ENCODE measurements around the gene KCNK13.

KCNK13 gene

DNA sequence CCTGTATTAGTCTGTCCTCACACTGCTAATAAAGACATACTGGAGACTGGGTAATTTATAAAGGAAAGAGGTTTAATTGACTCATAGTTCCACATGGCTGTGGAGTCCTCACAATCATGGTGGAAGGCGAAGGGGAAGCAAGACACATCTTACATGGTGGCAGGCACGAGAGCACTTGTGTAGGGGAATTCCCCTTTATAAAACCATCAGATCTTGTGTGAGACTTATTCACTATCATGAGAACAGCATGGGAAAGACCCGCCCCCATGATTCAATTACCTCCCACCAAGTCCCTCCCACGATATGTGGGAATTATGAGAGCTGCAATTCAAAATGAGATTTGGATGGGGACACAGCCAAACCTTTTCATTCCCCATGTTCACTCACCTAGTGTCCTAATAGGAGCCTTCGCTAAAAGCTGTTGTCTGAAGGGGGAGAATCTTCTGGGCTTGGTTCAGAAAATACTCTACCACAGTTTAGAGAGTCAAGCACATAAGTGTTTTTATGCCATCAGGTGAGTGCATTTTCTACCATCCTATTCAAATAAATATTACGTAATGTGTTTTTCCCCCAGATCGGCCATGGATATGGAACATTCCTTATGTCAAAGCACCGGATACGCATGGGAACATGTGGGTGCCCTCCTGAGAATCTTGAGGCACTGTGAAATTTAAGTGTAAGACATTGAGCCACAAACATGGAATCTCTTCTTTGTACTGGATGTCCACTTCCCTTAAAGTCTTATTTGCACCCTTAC, 19.1 kb upstream of the KCNK13 start:
- Histone ChIP-seq H3K27ac (no peak overlapping the region), H3K36me3 (replicated peaks) (peaks cover 22% of the 10 kb centered on the region), H3K4me3 (ENCODE audit: low read depth, low read length) (no peak overlapping the region), H3K27me3 (replicated peaks) (no peaks in the 10 kb centered on the region)
- no peak for DNase-seq
- in situ Hi-C loops (cut with HindIII; ENCODE audit: low pct_ligation_motif_present, low sequenced_read_pairs): no loop called here
- TF ChIP-seq, protein P1, sequence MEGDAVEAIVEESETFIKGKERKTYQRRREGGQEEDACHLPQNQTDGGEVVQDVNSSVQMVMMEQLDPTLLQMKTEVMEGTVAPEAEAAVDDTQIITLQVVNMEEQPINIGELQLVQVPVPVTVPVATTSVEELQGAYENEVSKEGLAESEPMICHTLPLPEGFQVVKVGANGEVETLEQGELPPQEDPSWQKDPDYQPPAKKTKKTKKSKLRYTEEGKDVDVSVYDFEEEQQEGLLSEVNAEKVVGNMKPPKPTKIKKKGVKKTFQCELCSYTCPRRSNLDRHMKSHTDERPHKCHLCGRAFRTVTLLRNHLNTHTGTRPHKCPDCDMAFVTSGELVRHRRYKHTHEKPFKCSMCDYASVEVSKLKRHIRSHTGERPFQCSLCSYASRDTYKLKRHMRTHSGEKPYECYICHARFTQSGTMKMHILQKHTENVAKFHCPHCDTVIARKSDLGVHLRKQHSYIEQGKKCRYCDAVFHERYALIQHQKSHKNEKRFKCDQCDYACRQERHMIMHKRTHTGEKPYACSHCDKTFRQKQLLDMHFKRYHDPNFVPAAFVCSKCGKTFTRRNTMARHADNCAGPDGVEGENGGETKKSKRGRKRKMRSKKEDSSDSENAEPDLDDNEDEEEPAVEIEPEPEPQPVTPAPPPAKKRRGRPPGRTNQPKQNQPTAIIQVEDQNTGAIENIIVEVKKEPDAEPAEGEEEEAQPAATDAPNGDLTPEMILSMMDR (IDR thresholded peaks at IDR 0.05; ENCODE audit: low read depth, low read length, missing control alignments): no peak

DNA sequence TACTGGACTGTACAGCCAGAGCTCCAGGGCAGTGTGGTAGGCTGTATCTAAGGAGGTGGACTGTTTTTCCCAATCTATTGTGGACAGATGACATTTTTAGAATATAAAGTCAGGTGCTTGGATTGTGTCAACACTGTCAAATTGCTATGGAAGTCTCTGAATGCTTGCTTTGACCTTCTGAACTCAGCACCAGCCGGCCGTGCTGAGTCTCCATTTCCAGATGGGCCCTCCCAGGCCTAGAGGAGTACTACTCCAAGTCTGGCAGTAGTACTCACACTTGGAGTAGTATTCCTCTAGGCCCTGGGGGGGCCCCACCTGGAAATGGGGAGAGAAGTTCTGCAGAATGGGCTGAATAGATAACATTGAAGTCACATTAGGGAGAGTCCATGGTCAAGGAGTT, 16.2 kb upstream of the KCNK13 start:
- Histone ChIP-seq H3K27ac (no peak overlapping the region), H3K36me3 (replicated peaks) (peaks cover 20% of the 10 kb centered on the region), H3K27me3 (replicated peaks) (no peaks in the 10 kb centered on the region), H3K4me3 (ENCODE audit: low read depth, low read length) (no peak overlapping the region)
- TF ChIP-seq, protein P1 (IDR thresholded peaks at IDR 0.05; ENCODE audit: low read depth, low read length, missing control alignments): no peak
- in situ Hi-C loops (cut with HindIII; ENCODE audit: low pct_ligation_motif_present, low sequenced_read_pairs): no loop called here
- DNase-seq: no peak

DNA sequence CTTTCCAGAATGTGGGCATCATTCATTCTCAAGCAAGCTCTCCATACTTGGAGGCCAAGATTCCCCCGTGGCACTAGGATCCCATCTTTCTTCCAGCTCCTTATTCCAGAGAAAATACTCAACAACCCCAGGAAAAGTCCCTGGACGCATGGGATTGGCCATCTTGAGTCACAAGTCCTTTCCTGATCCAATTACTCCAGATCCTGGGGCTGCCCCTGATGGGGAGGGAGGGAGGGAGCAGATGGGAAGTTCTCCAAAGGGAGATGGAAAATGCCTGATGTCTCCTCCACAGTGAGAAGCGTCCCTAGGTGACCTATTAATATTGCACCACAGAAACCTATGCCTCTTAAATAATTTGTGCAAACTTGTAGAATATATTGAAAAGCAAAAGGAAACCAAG, 12.4 kb upstream of the KCNK13 start:
- Histone ChIP-seq H3K27ac (no peak overlapping the region), H3K27me3 (replicated peaks) (no peaks in the 10 kb centered on the region), H3K4me3 (ENCODE audit: low read depth, low read length) (no peak overlapping the region), H3K36me3 (replicated peaks) (peaks cover 8% of the 10 kb centered on the region)
- in situ Hi-C loops (cut with HindIII; ENCODE audit: low pct_ligation_motif_present, low sequenced_read_pairs): no loop called here
- DNase-seq: no peak
- TF ChIP-seq, protein P1 (IDR thresholded peaks at IDR 0.05; ENCODE audit: low read depth, low read length, missing control alignments): no peak

DNA sequence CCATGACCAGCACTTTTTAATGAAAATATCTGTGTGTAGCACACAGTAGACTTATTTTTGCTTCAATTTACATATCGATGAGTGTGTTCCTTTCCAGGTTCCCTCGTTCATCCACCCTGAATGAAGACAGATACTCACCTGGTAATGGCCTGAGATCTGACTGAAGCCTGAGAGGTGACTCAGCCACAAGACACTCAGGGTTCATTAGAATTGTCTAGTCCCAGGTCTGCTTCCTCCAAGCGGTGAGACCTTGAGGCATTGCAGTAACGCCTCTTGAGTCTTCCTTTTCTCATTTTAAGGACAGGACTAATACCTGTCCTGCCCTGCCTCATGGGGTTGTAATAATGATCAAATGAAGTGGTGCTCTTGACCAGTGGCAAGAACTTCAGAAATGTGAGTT, 11.5 kb upstream of the KCNK13 start:
- in situ Hi-C loops (cut with HindIII; ENCODE audit: low pct_ligation_motif_present, low sequenced_read_pairs): no loop called here

DNA sequence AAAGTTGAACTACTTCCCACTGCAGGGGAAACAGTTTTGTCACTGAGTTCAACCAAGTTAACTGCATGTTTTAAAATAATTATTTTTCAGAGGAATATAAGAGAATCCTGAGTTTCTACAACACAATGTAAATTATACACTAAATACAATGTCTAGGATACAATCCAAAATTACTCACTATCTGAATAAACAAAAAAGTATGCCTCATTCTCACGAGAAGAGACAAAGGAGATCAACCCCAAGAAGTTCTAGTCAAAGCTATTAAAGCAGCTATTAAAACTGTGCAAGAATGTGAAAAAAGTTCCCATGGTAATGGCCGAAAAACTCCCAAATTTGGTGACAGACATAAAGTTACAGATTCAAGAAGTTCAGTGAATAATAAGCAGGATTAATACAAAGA, 8.8 kb upstream of the KCNK13 start:
- no peak overlapping the region for H3K4me3 ChIP-seq (ENCODE audit: low read depth, low read length)
- no peak for DNase-seq
- H3K36me3 ChIP-seq (replicated peaks): no peaks in the 10 kb centered on the region
- H3K27me3 ChIP-seq (replicated peaks): no peaks in the 10 kb centered on the region
- in situ Hi-C loops (cut with HindIII; ENCODE audit: low pct_ligation_motif_present, low sequenced_read_pairs): no loop called here
- TF ChIP-seq, protein P1 (IDR thresholded peaks at IDR 0.05; ENCODE audit: low read depth, low read length, missing control alignments): no peak
- H3K27ac ChIP-seq: no peak overlapping the region

More for the DNA sequence above, 11.5 kb upstream of the KCNK13 start:
- DNase-seq: no peak
- no peak overlapping the region for H3K27ac ChIP-seq
- TF ChIP-seq, protein P1 (IDR thresholded peaks at IDR 0.05; ENCODE audit: low read depth, low read length, missing control alignments): no peak
- H3K27me3 ChIP-seq (replicated peaks): no peaks in the 10 kb centered on the region
- peaks cover 1% of the 10 kb centered on the region for H3K36me3 ChIP-seq (replicated peaks)
- H3K4me3 ChIP-seq (ENCODE audit: low read depth, low read length): no peak overlapping the region

DNA sequence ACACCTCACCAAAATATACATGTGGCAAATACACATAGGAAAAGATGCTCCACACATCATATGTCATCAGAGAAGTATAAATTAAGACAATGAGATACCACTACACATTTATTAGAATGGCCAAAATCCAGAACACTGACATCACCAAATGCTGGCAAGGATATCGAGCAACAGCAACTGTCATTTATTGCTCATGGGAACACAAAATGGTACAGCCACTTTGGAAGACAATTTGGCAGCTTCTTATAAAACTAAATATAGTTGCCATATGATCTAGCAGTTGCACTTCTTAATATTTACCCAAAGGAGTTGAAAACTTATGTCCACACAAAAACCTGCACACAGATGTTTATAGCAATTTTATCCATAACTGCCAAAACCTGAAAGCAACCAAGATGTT, 7.0 kb upstream of the KCNK13 start:
- H3K36me3 ChIP-seq (replicated peaks): no peaks in the 10 kb centered on the region
- H3K27ac ChIP-seq: no peak overlapping the region
- H3K4me3 ChIP-seq (ENCODE audit: low read depth, low read length): no peak overlapping the region
- no peaks in the 10 kb centered on the region for H3K27me3 ChIP-seq (replicated peaks)
- TF ChIP-seq, protein P1 (IDR thresholded peaks at IDR 0.05; ENCODE audit: low read depth, low read length, missing control alignments): no peak
- in situ Hi-C loops (cut with HindIII; ENCODE audit: low pct_ligation_motif_present, low sequenced_read_pairs): no loop called here
- no peak for DNase-seq
